Gastrocnemius medialis (tissue), 4 donors: ENCODE measurements around the gene PLGRKT.

Experiments used
- CTCF ChIP-seq, 5 experiments: fragments of 450-650 bp in 3 of 5; fragments of 200-600 bp in 2 of 5; sonication (generic) in 2 of 5; IDR thresholded peaks in 4 of 5; conservative IDR thresholded peaks in 1 of 5; 1 replicate in 4 of 5; 2 replicates in 1 of 5; pipeline ENCODE4 v1.5.1; 2016 to 2019; ENCODE audit warnings: antibody characterized with exemption in 5 of 5, mild to moderate bottlenecking in 3 of 5, moderate library complexity in 3 of 5
- POLR2A ChIP-seq, 2 donors: fragments of 450-650 bp; IDR thresholded peaks; one replicate each; pipeline ENCODE4 v1.6.1; 2017; ENCODE audit warnings: antibody characterized with exemption in 2 of 2, mild to moderate bottlenecking in 2 of 2, moderate library complexity in 2 of 2

GRCh38 chr9:5435912-5436311 is 1.8 kb downstream of the PLGRKT start:
- no peak for TF ChIP-seq CTCF (IDR thresholded peaks at IDR 0.05 in 4 of 5, conservative IDR thresholded peaks at IDR 0.05 in 1 of 5)
- no peak for TF ChIP-seq POLR2A (IDR thresholded peaks at IDR 0.05)
